NCI-H524 treated with DMSO at 0.1 percent for 48 hours (cell line): ENCODE data around the gene GNPTG.

Experiments
- DNase-seq: peaks from one replicate; lab custom pipeline; 2025; lab: John Stamatoyannopoulos, UW

Gene GNPTG

DNA sequence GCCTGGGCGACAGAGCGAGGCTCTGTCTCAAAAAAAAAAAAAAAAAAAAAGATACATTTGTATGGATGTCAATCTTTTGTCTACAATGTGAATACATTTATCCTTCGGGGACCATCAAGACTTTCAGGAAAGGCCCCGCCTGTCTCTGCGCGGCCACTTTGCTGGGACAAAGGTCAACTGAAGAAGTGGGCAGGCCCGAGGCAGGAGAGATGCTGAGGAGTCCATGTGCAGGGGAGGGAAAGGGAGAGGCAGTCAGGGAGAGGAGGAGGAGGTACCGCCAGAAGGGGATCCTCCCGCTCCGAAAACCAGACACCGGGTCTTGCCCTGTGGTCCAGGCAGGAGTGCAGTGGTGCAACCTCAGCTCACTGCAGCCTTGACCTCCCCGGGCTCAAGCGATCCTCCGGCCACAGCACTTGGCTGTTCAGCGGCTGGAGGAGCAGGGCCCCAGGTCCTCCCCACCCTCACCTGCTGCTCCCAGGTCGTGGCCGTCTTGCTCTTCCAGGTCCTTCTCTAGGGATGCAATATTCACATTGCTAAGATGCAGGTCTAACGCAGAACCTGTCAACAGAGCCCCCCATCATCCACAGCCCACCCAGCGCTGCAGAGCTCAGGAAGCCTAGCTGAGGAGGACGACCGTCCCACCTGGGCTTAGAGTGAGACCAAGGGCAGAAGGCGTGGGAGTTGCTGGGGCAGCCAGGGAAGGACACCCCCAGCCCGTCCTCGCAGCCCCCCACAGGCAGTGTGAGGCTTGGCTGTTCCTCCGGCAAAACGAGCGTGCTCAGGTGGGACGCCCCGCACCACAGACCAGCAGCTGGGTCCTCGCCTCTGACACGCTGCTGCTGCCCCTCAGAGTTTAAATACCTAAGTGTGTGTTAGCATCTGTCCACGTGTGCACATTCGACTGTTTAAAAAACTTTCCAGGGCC is 19.6 kb downstream of the GNPTG start:
- DNase-seq = no peak

DNA sequence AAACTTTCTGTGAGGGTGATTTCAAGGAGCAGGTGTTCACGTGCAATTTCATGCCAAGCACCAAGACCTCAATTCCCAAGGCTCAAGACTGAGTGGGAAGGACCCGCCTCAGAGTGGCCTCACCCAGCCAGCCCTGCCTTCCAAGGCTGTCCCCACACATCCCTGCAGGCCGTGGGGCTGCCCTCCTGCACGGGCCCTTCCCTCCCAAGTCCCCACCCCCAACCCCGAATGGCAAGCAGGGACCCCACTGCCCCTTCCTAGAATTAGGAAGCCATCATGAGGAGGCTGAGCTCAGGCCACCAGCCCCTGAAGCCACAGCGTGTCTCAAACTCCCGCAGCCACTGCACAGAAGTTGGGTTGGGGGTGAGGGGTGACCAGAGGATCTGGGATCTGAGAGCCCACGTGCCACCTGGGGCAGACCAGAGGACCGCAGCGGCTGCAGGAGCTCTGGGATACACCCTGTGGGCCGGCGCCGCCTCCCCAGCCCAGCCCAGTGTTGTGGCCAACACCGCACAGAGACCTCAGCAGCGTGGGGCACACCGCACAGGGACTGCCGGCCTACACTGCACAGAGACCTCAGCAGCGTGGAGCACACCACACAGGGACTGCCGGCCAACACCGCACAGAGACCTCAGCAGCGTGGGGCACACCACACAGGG is 20.7 kb downstream of the GNPTG start:
- DNase-seq = no peak

DNA sequence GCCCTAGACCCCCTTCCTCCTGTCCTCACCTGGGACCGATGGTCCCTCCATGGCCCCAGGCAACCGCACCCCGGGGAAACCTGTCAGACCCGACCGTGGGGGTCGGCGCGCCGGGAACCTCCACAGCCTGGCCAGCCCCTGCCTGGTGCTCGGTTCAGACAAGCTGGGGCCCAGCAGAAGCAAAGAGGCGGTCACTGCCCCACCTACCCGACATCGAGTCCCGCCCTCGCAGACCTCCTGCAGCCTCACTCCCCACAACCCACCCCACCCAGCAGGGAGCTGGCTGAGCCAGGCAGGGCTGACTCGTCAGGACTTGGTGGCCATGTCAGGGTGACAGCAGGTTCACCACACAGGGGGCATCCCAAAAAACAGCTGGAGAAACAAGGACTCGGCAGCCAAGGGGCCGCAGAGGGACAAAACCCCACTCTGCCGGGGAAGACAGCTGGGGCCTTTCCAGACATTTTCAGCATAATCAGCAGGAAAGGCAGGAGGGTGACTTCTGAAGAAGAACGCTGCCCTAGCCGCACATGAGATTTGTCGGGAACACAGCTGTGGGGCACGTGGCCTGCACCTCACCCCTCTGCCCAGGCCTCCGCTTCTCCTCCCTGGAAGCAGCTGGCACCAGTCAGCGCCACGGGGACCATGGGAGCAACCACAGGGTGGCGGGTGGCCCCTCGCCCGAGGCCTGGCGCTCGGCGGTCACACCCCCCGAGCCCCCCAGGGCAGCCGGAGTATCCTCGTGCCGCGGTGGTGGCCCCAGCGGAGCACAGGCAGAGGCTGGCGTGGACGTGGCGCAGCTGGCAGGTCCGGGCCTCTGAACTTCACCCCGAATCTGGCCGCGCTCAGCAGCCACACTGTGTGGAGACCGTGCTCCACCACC is 22.9 kb downstream of the GNPTG start:
- no peak for DNase-seq

DNA sequence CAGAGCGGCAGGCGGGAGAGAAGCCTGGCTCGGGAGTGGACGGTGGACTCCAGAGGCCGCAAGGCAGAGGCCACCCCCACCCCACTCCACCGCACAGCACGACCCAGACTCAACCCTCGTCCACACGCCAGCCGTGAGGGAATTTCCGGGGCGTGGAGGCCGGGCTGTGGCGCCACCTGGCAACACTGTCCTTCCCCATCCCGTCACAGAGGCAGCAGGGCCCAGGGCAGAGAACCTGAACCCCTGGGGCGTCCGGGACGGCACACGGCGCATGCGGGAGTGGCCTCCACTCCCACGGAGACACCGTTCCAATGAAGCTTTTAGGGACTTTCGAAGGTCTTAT is 23.5 kb downstream of the GNPTG start:
- no peak for DNase-seq

DNA sequence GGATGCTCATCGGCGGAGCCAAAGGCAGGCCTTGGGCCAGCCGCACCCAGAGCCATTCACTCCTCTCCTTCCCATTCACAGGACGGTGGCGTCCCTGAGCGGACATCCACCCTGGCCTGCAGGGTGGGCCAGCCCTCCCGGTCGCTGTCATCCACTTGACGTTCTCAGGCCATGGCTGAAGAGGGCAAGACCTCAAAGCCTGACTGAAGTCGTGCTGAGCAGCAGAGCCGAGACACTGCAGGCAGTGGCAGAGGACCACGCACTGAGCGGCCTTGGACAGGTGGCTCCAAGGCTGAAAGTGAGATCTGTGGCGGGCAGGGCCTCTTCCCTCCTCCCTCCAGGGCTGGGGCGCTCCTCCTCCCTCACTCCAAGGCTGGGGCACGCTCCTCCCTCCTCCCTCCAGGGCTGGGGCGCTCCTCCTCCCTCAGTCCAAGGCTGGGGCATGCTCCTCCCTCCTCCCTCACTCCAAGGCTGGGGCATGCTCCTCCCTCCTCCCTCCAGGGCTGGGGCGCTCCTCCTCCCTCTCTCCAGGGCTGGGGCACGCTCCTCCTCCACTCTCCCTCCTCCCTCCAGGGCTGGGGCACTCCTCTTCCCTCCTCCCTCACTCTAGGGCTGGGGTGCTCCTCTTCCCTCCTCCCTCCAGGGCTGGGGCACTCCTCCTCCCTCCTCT is 24.1 kb downstream of the GNPTG start:
- DNase-seq = no peak

DNA sequence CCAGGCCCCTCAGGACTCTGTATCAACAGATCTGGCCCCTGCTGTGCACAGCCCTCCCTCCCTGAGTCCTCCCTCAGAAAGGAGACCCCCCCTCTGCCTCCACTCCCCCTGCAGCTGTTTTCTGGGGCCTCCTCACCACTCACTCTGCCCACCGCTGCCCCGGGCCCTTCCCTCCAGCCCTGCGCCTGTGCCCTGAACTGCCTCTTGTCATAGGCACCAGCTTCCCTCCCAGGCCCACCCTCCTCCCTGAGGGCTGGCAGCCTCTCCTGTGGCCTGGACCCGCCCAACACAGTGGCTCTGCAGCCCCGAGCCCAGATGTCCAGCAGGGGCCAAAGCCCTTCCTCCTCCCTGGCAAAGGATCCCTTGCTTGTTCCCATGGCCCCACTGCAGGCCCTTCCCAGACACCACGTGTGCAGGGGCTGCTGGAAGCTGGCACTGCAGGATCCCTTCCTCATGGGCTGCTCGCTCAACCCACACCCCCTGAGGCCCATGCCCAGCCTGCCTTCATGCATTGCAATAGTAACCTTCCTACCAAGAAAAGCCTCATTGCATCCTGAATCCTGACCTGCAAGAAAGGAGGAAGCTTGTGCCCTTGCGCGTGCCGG is 25.8 kb downstream of the GNPTG start:
- DNase-seq = no peak

DNA sequence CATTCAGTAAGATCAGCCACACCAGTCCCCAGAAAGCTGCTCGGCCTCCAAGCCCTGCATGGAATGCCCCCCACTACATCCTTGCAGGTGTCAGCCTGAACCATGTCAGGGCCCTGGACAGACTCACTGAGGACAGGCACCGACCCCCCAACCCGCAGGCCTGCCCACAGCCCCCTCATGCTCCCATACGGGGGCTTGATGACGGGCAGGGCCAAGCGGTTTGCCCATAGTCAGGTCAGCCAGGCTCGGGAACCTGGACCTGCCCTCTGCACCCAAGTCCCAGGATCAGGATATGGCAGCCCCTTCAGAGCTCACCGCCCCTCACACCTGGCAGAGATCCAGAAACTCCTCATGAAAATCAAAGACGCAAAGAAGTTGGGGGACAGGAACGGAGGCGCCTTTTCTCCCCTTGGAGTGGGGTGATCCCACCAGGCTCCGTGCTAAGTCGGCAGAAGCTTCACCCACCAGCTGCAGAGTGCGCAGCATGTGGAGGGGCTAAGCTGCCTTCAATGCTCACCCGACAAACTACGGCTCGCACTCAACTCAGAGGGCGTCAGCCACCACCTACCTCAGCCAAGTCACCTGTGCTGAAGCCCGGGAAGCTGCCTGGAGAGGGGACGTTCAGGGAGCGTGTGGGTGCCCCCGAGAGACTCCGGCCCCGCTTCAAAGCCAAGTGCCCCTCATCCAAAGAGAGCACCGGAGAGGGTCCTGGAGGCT is 26.5 kb downstream of the GNPTG start:
- DNase-seq = no peak

DNA sequence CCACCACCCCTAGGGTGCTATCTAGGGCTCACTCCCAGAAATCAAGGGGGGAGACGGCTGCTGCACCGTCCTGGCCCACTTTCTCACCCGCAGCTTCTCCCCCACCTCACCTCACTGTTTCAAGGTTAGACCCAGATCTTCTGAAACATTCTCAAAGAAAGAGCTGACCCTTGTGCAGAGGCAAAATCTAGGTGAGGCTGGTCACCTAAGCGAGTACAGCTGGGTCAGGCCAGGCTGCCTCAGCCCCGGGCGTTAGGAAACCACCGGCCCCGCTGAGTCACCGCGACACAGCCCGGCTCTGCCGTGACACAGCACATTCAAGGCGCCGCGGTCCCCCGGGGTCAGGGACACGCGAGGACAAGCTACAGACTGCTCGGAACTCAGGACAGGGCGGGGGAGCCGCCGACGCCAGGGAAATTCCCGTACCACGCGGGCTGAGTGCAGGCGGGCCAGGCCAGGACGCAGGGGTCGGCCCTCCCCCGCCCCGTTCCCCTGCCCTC is 27.1 kb downstream of the GNPTG start:
- no peak for DNase-seq

DNA sequence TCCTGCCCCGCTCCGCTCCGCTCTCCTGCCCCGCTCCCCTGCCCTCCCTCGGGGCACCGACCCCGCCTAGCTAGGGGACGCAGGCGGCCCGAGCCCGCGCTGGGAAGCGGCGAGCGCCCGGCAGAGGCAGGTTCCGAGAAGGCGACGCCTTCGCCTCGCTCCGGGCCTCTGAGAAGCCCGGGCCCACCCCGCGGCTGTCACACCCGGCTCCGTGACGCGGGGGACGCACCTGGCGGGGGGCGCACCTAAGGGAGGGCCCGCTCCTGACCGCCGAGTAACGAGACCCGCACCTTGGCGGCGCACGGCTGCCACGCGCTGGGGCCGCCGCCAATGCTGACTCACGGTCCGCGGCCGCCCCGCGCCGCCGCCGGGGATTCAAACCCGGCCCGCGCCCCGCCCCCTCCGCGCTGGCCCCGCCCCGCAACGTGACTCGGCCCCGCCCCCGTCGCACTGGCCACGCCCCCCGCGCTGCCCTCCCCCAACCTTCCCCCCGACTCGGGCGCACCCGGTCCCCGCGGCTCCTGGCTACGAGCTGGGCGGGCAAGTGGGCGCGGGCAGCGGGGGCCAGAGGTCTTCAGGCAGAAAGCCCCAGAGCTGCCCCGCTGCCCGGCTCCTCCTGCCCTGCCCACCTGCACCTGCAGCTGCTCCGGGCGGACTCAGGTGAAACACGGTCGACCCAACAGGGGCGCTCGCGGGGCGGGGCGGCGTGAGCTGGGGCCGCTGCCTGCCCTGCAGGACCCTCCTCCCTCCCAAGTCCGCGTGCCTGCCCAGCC is 27.8 kb downstream of the GNPTG start:
- no peak for DNase-seq

DNA sequence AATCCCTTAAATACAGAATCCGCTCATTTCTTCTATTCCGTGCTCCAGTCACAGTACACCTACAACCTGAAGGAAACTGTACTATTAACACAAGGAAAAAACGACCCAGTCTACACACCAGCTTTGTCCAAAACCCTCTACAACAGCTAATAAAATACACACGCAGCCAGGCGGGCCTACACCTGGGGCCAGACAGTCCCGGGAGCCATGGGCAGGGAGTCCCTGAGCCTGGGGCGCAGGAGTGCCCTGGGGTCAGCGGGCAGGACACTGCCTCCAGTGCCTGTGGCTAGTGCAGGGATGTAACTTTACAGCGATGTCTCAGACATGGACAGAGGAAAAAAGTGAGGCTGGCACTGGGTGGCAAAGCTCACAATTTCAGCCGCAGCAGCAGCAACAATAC is 28.5 kb downstream of the GNPTG start:
- no peak for DNase-seq

DNA sequence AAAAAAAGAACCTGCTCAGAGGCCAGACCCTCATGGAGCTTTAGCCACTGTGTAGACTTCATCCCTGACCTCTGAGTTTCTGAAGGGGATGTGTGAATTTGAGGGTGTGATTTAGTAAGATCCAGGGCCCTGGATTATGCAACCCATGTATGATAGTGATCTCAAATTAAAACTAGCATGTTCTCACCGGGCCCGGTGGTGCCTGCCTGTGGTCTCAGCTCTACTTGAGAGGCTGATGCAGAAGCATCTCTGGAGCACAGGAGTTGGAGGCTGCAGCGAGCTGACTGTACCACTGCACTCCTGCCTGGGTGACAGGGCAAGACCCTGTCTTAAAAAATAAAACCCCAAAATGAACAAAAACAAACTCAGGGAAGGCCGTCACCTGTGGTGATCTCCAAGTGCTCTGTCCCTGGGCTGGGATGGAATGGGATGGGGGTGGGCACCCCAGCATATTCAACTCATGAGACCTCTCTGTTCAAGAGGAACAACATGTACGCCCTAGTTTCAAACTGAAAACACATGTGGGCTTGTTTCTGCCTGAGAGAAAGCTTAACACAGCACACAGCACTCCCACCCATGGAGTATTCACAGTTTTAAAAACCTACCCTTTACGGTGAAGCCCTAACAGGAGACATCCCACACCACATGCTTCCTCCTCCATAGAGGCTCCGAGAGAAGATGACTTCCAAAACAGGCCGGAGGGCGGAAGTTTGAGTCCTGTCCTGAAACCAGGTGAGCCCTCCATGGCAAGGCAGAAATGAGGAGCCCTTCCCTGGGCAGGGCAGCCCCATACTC is 30.1 kb downstream of the GNPTG start:
- DNase-seq = no peak

DNA sequence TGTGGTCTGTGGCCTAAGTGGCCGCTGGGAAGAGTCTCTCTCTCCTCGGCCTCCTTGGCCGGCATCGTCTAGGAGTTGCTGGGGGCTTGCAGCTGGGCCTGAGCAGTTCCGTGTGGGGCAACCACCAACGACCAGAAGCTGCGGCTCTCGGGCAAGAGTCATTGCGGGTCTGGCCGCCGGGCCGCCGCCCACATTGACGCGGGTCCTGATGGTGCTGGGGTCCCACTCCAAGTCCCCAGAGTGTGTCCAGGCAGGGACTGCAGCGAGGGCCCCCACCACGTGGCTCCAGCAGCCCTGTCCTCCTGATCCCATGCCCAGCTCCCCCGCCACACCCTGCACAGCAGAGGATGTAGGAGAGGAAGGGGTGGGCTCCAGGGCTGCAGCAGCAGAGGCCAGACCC is 31.8 kb downstream of the GNPTG start:
- no peak for DNase-seq

DNA sequence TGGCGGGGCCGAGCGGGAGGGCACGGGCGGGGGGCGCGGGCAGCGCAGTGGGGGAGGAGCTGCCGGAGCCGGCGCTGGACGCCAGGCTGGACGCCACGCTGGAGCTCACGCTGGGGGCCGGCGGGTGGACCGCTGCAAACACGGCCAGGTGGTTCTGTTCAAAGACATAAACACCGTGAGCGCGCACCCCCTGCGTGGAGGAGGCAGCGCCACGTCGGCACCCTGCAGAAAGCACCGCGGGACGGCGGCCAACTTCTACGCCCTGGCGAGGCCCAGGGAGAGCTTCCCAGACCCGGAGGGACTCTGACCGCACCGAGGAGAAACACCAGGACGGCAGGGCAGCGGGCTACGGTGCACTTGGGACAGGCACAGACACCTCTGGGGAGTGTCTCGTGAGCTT is 33.5 kb downstream of the GNPTG start:
- no peak for DNase-seq

DNA sequence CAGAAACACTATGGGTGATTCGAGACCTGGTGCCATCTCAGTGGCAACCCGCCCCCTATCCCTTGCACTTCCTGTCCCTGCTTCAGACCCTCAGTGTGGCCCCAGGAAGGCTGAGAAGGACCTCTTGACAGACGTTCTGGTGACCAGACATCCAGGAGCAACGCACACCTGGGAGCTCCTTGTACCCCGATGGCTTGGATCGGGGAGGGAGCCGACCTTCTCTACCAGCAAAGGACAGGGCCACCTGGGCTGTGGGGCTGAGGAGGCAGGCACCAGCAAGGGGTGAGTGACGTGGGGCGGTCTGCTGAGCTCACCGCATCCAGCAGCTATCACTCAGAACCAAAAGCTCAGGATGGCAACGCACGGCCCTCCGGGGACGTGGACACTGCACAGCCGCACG is 35.6 kb downstream of the GNPTG start:
- DNase-seq = no peak

DNA sequence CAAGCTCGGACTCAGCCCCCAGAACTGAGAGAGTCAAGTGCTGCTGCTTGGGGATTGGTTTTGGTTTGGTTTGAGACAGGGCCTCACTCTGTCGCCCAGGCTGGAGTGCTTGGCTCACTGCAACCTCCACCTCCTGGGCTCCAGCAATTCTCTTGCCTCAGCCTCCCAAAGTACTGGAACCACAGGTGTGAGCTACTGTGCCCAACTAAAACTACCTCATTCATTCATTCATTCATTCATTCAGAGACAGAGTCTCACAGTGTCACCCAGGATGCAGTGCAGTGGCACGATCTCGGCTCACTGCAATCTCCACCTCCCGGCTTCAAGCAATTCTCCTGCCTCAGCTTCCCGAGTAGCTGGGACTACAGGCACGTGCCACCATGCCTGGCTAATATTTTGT is 38.0 kb downstream of the GNPTG start:
- DNase-seq = no peak

DNA sequence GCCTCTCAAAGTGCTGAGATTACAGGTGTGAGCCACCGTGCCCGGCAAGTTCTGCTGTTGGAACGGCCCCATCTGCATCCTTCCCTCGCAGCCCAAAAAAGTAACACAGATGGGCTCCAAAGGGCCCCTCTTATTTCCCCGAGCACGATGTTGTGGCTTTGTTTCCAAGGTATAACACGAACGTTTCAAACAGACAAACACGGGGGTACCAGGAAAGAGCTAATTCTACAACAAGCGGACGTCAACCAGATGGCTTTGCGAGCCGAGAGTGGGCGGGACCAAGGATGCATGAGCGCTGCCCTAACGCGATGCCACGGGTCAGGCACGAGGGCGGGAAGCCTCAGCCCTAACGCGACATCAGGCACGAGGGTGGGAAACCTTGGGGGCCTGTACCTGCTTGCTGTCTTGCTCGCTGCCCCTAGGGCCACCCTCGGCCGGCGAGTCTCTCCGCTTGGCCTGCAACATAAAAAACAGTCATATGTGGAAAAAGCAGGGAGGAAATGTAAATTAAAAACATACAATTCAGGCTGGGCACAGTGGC is 38.6 kb downstream of the GNPTG start:
- no peak for DNase-seq

DNA sequence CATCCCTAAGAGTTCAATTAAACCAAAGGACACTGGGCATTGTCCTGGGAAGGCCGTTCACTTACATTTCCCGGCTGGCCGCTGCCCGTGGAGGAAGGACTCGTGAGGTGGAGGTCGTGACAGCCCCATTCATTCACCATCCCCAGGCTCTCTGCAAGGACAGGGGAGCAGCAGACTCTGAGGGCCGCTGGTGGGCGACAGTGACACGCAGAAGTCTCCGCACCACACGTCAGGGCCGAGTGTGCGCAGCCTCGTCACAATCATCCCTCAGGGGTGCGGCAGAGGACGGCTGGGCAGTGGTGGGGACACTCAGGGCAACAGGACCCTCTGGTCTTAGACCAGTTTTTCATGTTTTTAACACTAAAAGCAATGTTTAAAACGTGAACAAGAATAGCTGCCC is 41.1 kb downstream of the GNPTG start:
- no peak for DNase-seq

DNA sequence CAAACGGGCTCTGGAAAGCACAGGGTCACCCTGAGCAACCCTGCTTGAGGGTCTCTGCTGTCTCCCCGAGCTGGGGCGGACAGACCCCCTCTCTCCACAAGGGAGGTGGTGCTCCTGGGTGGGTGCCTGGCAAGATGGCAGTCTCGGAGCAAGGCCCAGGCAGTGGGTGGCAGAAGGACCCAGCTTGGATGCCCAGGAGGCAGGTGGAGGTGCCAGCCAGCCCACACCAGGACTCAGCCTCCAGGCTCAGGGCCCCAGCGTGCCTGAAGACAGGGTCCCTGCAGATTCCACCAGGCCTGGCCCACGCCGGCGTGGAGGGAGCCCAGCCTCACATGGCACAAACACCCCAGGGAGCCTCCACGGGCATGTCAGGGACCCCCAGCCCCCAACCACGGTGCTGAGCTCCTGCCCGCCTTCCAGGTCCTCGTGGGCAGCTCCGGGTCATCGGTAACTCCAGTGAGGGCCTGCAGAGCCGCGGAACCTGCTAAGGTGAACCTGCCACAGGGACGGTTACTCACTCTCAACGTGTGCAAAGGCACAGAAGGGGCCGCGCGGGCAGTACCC is 42.0 kb downstream of the GNPTG start:
- DNase-seq = no peak
